HG03108 (cell line): ENCODE results near the gene PTPN11.

ENCODE experiments used
- ATAC-seq: cut with Tn5 transposase; IDR thresholded peaks from one replicate; pipeline ENCODE4 v1.9.1; 2021; ENCODE audit warnings: moderate library complexity; ENCODE audit not compliant: unreplicated experiment

Gene PTPN11

DNA sequence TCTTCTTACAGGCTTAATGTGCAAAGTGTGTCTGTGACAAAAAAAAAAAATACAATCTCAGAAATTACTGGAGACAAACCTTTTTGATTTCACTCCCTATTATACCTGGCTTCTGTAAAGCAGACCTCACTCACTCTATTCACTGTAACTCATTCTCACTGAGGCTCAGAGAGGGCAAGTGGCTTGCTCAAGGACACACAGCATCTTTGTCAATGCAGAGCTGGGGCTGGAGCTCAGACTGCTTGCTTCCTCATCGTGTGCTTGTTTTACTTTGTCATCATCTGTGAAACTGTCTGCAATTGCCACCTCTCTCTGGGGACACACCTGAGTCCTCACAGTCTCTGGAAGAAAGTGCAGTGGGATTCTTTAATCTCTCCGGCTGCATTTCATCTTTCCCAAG is 120.0 kb downstream of the PTPN11 start:
- no peak for ATAC-seq

DNA sequence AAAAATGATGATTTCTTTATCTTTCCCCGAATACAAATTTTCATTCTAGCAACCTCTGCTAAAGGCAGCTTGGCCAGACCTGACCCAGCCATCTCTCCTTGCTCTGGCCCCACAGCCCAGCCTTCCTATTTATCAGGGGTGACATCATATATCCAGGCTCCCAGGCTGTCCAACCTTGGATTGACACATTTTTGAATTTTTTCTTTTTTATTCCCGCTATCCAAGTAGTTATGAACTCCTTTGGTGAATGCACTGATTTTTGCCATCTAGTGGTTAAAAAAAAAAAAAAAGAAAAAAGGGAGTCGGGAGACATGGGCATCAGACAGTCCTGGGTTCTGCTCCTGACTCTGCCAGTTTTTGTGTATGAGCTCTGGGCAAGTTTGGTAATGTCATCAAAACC is 120.5 kb downstream of the PTPN11 start:
- no peak for ATAC-seq

DNA sequence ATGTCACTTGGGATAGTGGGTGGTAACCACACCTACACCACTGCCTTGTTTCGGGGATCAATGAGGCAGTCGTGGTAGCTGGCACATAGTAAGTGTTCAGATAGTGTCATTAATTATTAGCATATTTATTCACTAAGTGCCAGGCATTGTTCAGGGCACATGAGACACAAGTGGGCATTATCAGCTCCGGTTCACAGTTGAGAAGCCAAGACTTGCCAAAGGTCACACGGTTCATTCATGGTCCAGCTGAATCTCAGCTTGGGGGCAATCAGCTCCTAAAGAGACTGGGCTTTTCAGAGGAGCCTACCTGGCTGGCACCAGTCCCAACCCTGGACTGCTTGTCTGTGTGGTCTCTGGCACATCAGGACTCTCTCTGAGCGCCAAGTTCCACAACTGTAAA is 121.3 kb downstream of the PTPN11 start:
- no peak for ATAC-seq

DNA sequence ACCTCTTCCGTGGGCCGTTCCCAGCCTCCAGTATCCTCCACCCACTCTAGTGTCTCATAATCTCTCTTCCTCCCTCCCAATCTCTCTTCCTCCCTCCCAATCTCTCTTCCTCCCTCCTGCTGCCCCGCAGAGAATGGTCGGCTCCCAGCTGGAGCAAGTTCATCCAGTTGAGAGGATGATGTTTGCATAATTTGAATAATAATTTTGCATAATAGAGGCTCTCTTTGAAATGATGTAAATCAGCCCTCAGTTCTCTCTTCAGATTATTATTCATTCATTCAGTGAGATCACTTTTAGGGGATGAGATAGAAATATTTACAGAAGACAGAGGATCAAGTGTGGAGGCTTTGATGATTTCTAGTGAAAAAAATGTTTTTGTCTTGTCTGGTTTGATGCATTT is 125.0 kb downstream of the PTPN11 start:
- no peak for ATAC-seq

DNA sequence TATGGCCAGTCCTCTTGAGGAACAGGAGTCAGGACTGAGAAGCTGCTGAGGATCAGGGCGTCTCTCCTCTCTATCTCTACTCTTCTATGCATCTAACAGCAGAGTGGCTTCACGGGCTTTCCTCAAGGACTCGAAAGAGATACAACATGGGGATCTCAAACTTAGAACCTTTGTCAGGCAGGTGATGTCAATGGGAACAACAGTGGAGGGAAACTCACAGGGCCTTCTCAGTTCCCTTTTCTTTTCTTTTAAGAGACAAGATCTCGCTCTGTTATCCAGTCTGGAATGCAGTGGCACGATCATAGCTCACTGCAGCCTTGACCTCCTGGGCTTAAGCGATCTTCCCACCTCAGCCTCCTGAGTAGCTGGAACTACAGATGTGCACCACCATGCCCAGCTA is 127.6 kb downstream of the PTPN11 start:
- ATAC-seq: no peak

DNA sequence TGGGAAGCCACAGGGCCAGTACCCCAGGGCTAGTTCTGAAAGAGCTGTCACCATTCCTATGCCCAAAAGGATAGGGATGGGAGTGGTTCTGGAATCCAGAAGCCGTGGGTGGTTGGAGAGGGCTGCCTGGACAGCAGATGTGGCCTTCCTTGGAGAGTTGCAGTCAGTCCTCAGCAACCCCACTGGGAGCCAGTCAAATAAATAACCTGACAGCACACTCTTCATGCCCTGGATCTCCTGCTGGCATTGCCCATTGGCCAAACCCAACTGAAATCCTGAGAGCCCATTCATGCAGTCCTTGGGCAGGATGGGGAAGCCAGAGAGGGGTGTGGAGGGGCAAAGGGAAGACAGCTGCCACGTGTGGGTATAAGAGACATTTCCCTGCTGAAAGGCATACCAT is 128.2 kb downstream of the PTPN11 start:
- no peak for ATAC-seq

DNA sequence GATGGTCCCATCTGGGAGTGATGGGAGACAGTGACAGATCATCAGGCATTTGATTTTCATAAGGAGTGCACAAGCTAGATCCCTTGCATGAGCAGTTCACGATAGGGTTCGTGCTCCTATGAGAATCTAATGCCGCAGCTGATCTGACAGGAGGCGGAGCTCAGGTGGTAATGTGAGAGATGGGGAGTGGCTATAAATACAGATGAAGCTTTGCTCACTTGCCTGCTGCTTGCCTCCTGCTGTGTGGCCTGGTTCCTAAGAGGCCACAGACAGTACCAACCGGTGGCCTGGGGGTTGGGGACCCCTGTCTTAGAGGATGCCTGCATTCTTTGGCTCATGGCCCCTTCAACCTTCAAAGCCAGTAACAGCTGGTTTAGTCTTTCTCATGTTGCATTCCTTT is 130.3 kb downstream of the PTPN11 start:
- ATAC-seq: no peak

DNA sequence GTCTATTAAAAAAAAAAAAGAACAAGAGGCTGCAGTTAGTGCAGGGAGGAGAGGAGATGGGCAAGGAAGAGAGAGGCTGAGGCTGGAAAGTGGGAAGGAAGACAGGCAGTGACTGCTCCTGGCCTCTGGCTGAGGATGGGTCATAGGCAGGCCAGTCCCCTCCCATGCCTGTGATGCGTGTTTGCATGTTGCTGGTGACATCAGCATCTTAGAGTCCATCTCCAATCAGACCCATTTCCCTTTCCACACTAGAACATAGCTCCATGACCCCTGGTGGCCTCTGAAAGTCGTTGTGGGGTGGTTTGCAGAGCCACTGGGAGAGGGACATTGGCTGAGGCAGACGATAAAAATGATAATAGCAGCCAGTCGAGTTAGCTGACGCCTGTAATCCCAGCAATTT is 132.9 kb downstream of the PTPN11 start:
- ATAC-seq: no peak

DNA sequence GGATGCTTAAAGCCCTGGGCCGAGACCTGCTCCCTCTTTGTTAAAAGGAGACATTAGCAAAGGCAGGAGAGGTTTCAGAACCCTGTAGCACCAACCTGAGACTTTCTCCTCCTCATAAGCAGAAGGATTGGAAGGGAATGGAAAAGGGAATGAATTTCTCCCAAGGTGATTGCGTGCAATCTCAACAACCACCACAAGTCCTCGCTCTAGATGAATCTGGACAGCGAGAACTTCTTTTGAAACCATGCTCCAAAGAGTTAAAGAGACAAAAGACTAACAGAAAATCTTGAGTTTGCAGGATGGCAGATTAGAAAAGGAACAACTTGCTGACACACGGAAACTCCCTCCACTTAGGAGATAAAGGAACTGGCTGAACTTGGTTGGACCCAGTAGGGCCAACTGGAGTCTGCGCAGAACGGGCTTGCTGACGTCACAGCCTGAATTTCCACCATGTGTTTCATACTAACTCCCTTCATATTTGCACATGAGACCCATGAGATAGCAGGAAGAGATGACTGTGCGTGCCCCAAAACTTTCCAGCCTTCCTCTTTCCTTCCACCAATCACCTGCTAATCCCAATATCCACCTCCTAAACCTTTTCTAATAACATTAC is 137.0 kb downstream of the PTPN11 start:
- ATAC-seq: no peak

DNA sequence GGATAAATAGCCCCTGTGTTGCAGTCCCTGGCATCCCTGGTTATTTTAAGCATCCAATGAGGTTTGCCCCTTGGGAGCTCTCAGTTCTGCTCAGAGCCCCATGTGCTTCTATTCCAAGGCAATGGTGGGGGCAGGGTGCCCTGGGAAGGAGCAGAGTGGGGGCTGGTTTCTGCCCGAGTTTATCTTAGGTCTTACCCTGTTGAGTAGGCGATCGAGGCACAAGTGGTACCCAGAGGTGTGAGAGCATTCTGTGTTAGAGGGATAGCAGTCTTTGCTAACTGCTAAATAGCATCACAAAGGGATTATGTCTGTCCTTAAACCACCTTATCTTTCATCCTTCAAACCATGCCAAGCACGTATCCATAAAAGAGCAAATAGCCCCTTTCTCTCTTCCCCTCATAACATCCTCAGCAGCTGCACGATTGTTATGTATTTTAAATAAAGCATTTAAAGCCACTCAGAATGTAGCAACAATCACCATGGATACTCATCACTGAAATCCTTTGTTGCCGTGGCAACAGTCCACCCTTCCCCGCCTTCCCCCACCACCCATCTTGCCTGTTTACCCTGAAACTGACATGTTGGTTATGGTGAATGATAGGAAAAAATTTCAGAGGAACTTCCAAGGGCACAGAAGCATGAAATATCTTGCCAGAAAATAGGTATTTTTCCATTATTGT is 139.3 kb downstream of the PTPN11 start:
- no peak for ATAC-seq
